Caco-2 (cell line): Measurements from ENCODE around the gene SNX25. TPM values are rescaled to one million over a fixed set of nuclear protein-coding genes. Genes with fewer than 3 reads are reported as not detected.
"Not testable (repeated sequence)": the region's sequence is repeated elsewhere in the genome, so short reads cannot be mapped to it uniquely, and the experiment has no call there.

Experiments
- BruUV-seq: library from RNA; stranded (reverse); fragments of 400-500 nt; replicated peaks from 2 replicates; lab custom pipeline; 2021; lab: Mats Ljungman, UMichigan
- CTCF ChIA-PET: fragments of 300-600 bp; sonication (Branson Sonifier 250); formaldehyde crosslinking; loops from one replicate; lab custom pipeline; 2022; ENCODE audit warnings: antibody characterized with exemption; lab: Charles Lee
- POLR2A ChIA-PET: fragments of 300-600 bp; sonication (Branson Sonifier 250); formaldehyde crosslinking; loops from one replicate; lab custom pipeline; 2022; ENCODE audit warnings: antibody characterized with exemption; lab: Charles Lee
- DNase-seq, 2 experiments: peaks; one replicate each; pipeline versions ENCODE4 v3.0.0 to v3.0.0-alpha.2; 2020 to 2022
- H3K27me3 ChIP-seq: replicated peaks from 2 replicates; pipeline ENCODE4 v1.6.0; 2011; ENCODE audit warnings: low read length; ENCODE audit not compliant: control insufficient read depth, insufficient read depth
- H3K36me3 ChIP-seq: 2 replicates; pipeline ENCODE4 v1.5.1; 2011; ENCODE audit warnings: low read length; ENCODE audit not compliant: control insufficient read depth, insufficient read depth
- H3K4me1 ChIP-seq: fragments of 250-450 bp; sonication (Bioruptor Pico); 2 replicates; pipeline ENCODE4 v1.5.1; 2020; ENCODE audit warnings: mild to moderate bottlenecking
- H3K4me3 ChIP-seq: 2 replicates; pipeline ENCODE4 v1.5.1; 2011; ENCODE audit warnings: low read depth, mild to moderate bottlenecking, control low read depth, low read length
- H3K9me3 ChIP-seq: fragments of 250-450 bp; sonication (Bioruptor Pico); 2 replicates; pipeline ENCODE4 v1.5.1; 2020; ENCODE audit warnings: mild to moderate bottlenecking, moderate library complexity
- H3K27ac Mint-ChIP-seq: one replicate; pipeline ENCODE4 v1.8.0; 2022; ENCODE audit warnings: mixed read lengths; ENCODE audit not compliant: unreplicated experiment
- H3K27me3 Mint-ChIP-seq: one replicate; pipeline ENCODE4 v1.8.0; 2022; ENCODE audit warnings: mixed read lengths; ENCODE audit not compliant: insufficient read depth, unreplicated experiment
- H3K36me3 Mint-ChIP-seq: one replicate; pipeline ENCODE4 v1.8.0; 2022; ENCODE audit warnings: mild to moderate bottlenecking, mixed read lengths; ENCODE audit not compliant: insufficient read depth, unreplicated experiment
- H3K4me1 Mint-ChIP-seq: one replicate; pipeline ENCODE4 v1.8.0; 2022; ENCODE audit warnings: low read depth, mixed read lengths; ENCODE audit not compliant: unreplicated experiment
- H3K4me3 Mint-ChIP-seq: one replicate; pipeline ENCODE4 v1.8.0; 2022; ENCODE audit warnings: mild to moderate bottlenecking, moderate library complexity, mixed read lengths; ENCODE audit not compliant: unreplicated experiment
- H3K9me3 Mint-ChIP-seq: one replicate; pipeline ENCODE4 v1.8.0; 2022; ENCODE audit warnings: mixed read lengths; ENCODE audit not compliant: unreplicated experiment
- CTCF ChIP-seq, 2 experiments: fragments of 200-600 bp in 1 of 2; IDR thresholded peaks; 1 replicate in 1 of 2; 2 replicates in 1 of 2; pipeline versions ENCODE4 v1.5.1 to v1.8.0; 2011 to 2022; ENCODE audit warnings: antibody characterized with exemption in 1 of 2, control low read depth in 1 of 2, inconsistent platforms in 1 of 2, low read depth in 1 of 2, low read length in 1 of 2, mild to moderate bottlenecking in 1 of 2, moderate library complexity in 1 of 2; ENCODE audit not compliant: insufficient read depth in 1 of 2, severe bottlenecking in 1 of 2, unreplicated experiment in 1 of 2
- intact Hi-C: fragments of 100-400 bp; cut with micrococcal nuclease; formaldehyde crosslinking; loops from one replicate; pipeline ENCODE4 v1.10.0; 2022; ENCODE audit not compliant: unreplicated experiment
- total RNA-seq: library from RNA; stranded (reverse); gene quantifications from 2 replicates; pipeline ENCODE4 v1.2.3, GENCODE V29; 2022

The SNX25 gene
- total RNA-seq, 1 experiment from 2014 or later = 9.3 TPM

GRCh38 chr4:185204238-185204910 is 5.0 kb upstream of the SNX25 start:
- BruUV-seq = TSS peak; percentile 76
- Histone ChIP-seq H3K4me3 (peak overlapping the region; percentile 44), H3K9me3 (no peaks in the 10 kb centered on the region), H3K4me1 (peaks cover 22% of the 10 kb centered on the region), H3K27me3 (no peaks in the 10 kb centered on the region), H3K36me3 (no peaks in the 10 kb centered on the region)
- Mint-ChIP-seq H3K27me3 (no peaks in the 10 kb centered on the region), H3K4me1 (peaks cover 15% of the 10 kb centered on the region), H3K4me3 (peak overlapping the region; percentile 95), H3K27ac (peak overlapping the region; percentile 48), H3K36me3 (peaks cover 16% of the 10 kb centered on the region), H3K9me3 (no peaks in the 10 kb centered on the region)
- DNase-seq = no peak
- TF ChIP-seq CTCF (IDR thresholded peaks at IDR 0.05; ENCODE audit: insufficient read depth in 1 of 2, low read depth in 1 of 2, low read length in 1 of 2, severe bottlenecking in 1 of 2, unreplicated experiment in 1 of 2) = no peak
- ChIA-PET CTCF (interaction anchor here (1.0 kb wide), 1 partner anchor 20 kb away, joined by 3 read pairs; no protein-coding TSS in a partner anchor), POLR2A (no interaction called here)
- intact Hi-C loops = no loop called here

- H3K4me1 ChIP-seq = peaks cover 22% of the 10 kb centered on the region
- H3K36me3 ChIP-seq, POLR2A ChIA-PET, DNase-seq, H3K4me3 ChIP-seq, intact Hi-C loops, H3K27me3 Mint-ChIP-seq, BruUV-seq, H3K9me3 ChIP-seq, H3K27me3 ChIP-seq, H3K9me3 Mint-ChIP-seq, H3K27ac Mint-ChIP-seq: not testable (repeated sequence)
- Mint-ChIP-seq H3K4me3 (peak overlapping the region; percentile 95), H3K36me3 (peaks cover 16% of the 10 kb centered on the region), H3K4me1 (peaks cover 15% of the 10 kb centered on the region)
- CTCF ChIA-PET = interaction anchor here (1.0 kb wide), 1 partner anchor 21 kb away, joined by 3 read pairs; no protein-coding TSS in a partner anchor
Measured at GRCh38 chr4:185205073-185205472, 4.3 kb upstream of the SNX25 start.

GRCh38 chr4:185205697-185206342 is 3.6 kb upstream of the SNX25 start:
- intact Hi-C loops = no loop called here

More at GRCh38 chr4:185205697-185206342, 3.6 kb upstream of the SNX25 start:
- POLR2A ChIA-PET = no interaction called here
- Mint-ChIP-seq H3K27me3 (no peaks in the 10 kb centered on the region), H3K9me3 (no peaks in the 10 kb centered on the region), H3K27ac (no peak overlapping the region), H3K4me3 (no peak overlapping the region), H3K4me1 (peaks cover 15% of the 10 kb centered on the region), H3K36me3 (peaks cover 16% of the 10 kb centered on the region)
- CTCF ChIA-PET = no interaction called here
- TF ChIP-seq CTCF (IDR thresholded peaks at IDR 0.05; ENCODE audit: insufficient read depth in 1 of 2, low read depth in 1 of 2, low read length in 1 of 2, severe bottlenecking in 1 of 2, unreplicated experiment in 1 of 2) = no peak
- H3K4me1 ChIP-seq = peaks cover 22% of the 10 kb centered on the region
- DNase-seq = no peak
- no peak overlapping the region for H3K4me3 ChIP-seq
- no peaks in the 10 kb centered on the region for H3K27me3 ChIP-seq
- no peaks in the 10 kb centered on the region for H3K9me3 ChIP-seq
- BruUV-seq = no TSS peak
- H3K36me3 ChIP-seq = no peaks in the 10 kb centered on the region
